ENCODE data around the gene TNS3. TPM values are rescaled to one million over a fixed set of nuclear protein-coding genes. Genes with fewer than 3 reads are reported as not detected.

TNS3 gene
- total and polyA plus RNA-seq, 9 of the 15 experiments (the other 6 are each of a cell fraction or from before 2014, with no cell fraction given), result 0.20 TPM; not detected in 8

DNA sequence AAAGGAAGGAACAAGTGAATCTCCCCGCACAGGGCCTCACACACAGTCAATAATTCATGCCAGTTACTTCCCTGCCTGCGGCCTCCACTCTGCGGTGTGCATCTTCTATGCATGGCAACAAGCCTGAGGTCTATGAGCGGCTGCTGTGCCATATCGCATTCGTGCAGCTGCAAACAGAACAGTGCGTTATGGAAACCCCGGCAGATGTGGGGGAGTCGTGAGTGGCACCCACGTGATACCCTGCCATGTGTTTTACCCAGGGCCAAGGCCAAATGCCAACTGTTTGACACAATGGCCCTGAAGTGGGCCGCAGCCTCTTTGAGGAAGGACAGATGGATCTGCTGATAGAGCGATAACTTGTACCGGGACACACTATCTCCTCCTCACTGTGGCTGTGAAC is 13.4 kb downstream of the TNS3 start:
- Histone ChIP-seq H3K79me2 (ENCODE audit: control insufficient read depth, insufficient read depth, low read length) (no peaks in the 10 kb centered on the region), H3K36me3 (ENCODE audit: control insufficient read depth, insufficient read depth, low read length) (no peaks in the 10 kb centered on the region), H2AFZ (ENCODE audit: low read depth, low read length) (no peak overlapping the region), H3K4me1 (replicated peaks in 1 of 2; ENCODE audit: control insufficient read depth in 2 of 2, insufficient read depth in 2 of 2, low read length in 2 of 2) (no peaks in the 10 kb centered on the region), H3K4me3 (no peak overlapping the region), H3K27ac (ENCODE audit: extremely low read depth, low read depth, low read length) (no peak overlapping the region), H3K9me3 (replicated peaks; ENCODE audit: control insufficient read depth, insufficient read depth, low read depth, low read length) (no peaks in the 10 kb centered on the region), H3K4me2 (ENCODE audit: insufficient read depth, low read length) (no peak overlapping the region), H4K20me1 (replicated peaks; ENCODE audit: control insufficient read depth, insufficient read depth, low read length) (no peaks in the 10 kb centered on the region), H3K27me3 (ENCODE audit: control insufficient read depth in 2 of 2, insufficient read depth in 2 of 2, low read length in 2 of 2) (peaks cover 14 to 64% of the 10 kb centered on the region in 2 experiments), H3K9ac (ENCODE audit: insufficient read depth in 1 of 2, low read depth in 2 of 2, low read length in 2 of 2) (no peak overlapping the region), H3K9me1 (ENCODE audit: control insufficient read depth, insufficient read depth, low read length) (no peaks in the 10 kb centered on the region)
- no peak for FAIRE-seq
- BruUV-seq (replicated peaks), result no TSS peak
- ChIA-PET POLR2A (no interaction called here), CTCF (ENCODE audit: low intra/inter-chr PET ratio) (no interaction called here)
- no peak for DNase-seq (ENCODE audit: extremely low read depth in 1 of 4, low spot score in 3 of 4)
- WGBS (ENCODE audit: insufficient coverage, low coverage, missing lambda C conversion rate), result 1% methylated on average over 13 of the region's 13 CpGs
- ATAC-seq, result no peak
- TF ChIP-seq ZBTB2 (IDR thresholded peaks at IDR 0.05), result no peak
- no peak for TF ChIP-seq ZNF644 (tag; IDR thresholded peaks at IDR 0.05; ENCODE audit: low read depth)
- no peak for TF ChIP-seq CHD2 (IDR thresholded peaks at IDR 0.05; ENCODE audit: low read depth, low read length)
- peak; percentile 42 for TF ChIP-seq USF2 (CRISPR knock-in tag; IDR thresholded peaks at IDR 0.05)
- TF ChIP-seq ZBTB7A (IDR thresholded peaks at IDR 0.05; ENCODE audit: borderline replicate concordance, control insufficient read depth, low read depth, low read length), result no peak
- TF ChIP-seq ZNF232 (CRISPR knock-in tag; IDR thresholded peaks at IDR 0.05), result no peak
- no peak for TF ChIP-seq RBM25 (IDR thresholded peaks at IDR 0.05; ENCODE audit: low read depth, low read length, severe bottlenecking)
- no peak for TF ChIP-seq NCOA1 (IDR thresholded peaks at IDR 0.05; ENCODE audit: low read depth)
- TF ChIP-seq CBFA2T2 (conservative IDR thresholded peaks at IDR 0.05), result 0 out of 2 replicates have a peak, but pooled peaks have one; percentile 3
- peak; percentile 44 for TF ChIP-seq CBFA2T3 (IDR thresholded peaks at IDR 0.05)
- TF ChIP-seq WHSC1 (IDR thresholded peaks at IDR 0.05; ENCODE audit: low read length), result no peak
- no peak for TF ChIP-seq RCOR1 (IDR thresholded peaks at IDR 0.05; ENCODE audit: borderline replicate concordance in 1 of 2, low read depth in 2 of 2, low read length in 2 of 2)
- TF ChIP-seq, protein P1, sequence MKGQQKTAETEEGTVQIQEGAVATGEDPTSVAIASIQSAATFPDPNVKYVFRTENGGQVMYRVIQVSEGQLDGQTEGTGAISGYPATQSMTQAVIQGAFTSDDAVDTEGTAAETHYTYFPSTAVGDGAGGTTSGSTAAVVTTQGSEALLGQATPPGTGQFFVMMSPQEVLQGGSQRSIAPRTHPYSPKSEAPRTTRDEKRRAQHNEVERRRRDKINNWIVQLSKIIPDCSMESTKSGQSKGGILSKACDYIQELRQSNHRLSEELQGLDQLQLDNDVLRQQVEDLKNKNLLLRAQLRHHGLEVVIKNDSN (CRISPR knock-in tag; IDR thresholded peaks at IDR 0.05), result 0 out of 2 replicates have a peak, but pooled peaks have one; percentile 41
- TF ChIP-seq ARID3B (CRISPR knock-in tag; IDR thresholded peaks at IDR 0.05; ENCODE audit: borderline replicate concordance), result no peak
- TF ChIP-seq ZNF24 (IDR thresholded peaks at IDR 0.05), result 0 out of 2 replicates have a peak, but pooled peaks have one; percentile 44
- in situ Hi-C loops (cut with MboI), result no loop called here
- intact Hi-C loops (cut with micrococcal nuclease), result no loop called here
